ACC112 (cell line): Measurements from ENCODE around the gene ECE1.

Experiments used
- H2AFZ ChIP-seq: fragments of 200-600 bp; sonication (generic); one replicate; pipeline ENCODE4 v1.6.0; 2017; ENCODE audit warnings: antibody characterized with exemption, low read length; ENCODE audit not compliant: unreplicated experiment
- H3K27ac ChIP-seq: fragments of 200-600 bp; sonication (generic); 2 replicates; pipeline ENCODE4 v1.5.1; 2014; ENCODE audit warnings: low read depth, mild to moderate bottlenecking, antibody characterized with exemption, low read length, moderate library complexity
- H3K27me3 ChIP-seq: fragments of 200-600 bp; sonication (generic); 2 replicates; pipeline ENCODE4 v1.6.1; 2014; ENCODE audit warnings: mild to moderate bottlenecking, antibody characterized with exemption, low read length, moderate library complexity, mixed read lengths; ENCODE audit not compliant: insufficient read depth
- H3K36me3 ChIP-seq: fragments of 200-600 bp; sonication (generic); 2 replicates; pipeline ENCODE4 v1.6.1; 2016; ENCODE audit warnings: mild to moderate bottlenecking, antibody characterized with exemption, low read length, moderate library complexity, mixed read lengths; ENCODE audit not compliant: insufficient read depth
- H3K4me1 ChIP-seq: fragments of 200-600 bp; sonication (generic); one replicate; pipeline ENCODE4 v1.6.1; 2016; ENCODE audit warnings: low read length, mixed read lengths; ENCODE audit not compliant: insufficient read depth, unreplicated experiment, control insufficient read depth
- H3K4me3 ChIP-seq: fragments of 200-600 bp; sonication (generic); 2 replicates; pipeline ENCODE4 v1.5.1; 2014; ENCODE audit warnings: mild to moderate bottlenecking, low read depth, low read length
- H3K79me2 ChIP-seq: fragments of 200-600 bp; sonication (generic); one replicate; pipeline ENCODE4 v1.6.0; 2016; ENCODE audit warnings: low read length; ENCODE audit not compliant: control insufficient read depth, unreplicated experiment, insufficient read depth

ECE1 gene

GRCh38 chr1:21257431-21258135, 32.7 kb downstream of the ECE1 start:
- H3K36me3 ChIP-seq, result 0 out of 2 replicates have a peak, but pooled peaks cover 5% of the 10 kb centered on the region

GRCh38 chr1:21256776-21257175, 33.5 kb downstream of the ECE1 start:
- peaks cover 18% of the 10 kb centered on the region for H3K4me1 ChIP-seq
- no peak overlapping the region for H2AFZ ChIP-seq
- H3K36me3 ChIP-seq, result 0 out of 2 replicates have a peak, but pooled peaks cover 5% of the 10 kb centered on the region
- no peaks in the 10 kb centered on the region for H3K27me3 ChIP-seq
- H3K27ac ChIP-seq, result no peak overlapping the region
- no peaks in the 10 kb centered on the region for H3K79me2 ChIP-seq
- H3K4me3 ChIP-seq, result no peak overlapping the region

More at GRCh38 chr1:21257431-21258135, 32.7 kb downstream of the ECE1 start:
- Histone ChIP-seq H2AFZ (no peak overlapping the region), H3K4me3 (no peak overlapping the region), H3K79me2 (no peaks in the 10 kb centered on the region), H3K27ac (no peak overlapping the region), H3K27me3 (no peaks in the 10 kb centered on the region), H3K4me1 (peaks cover 17% of the 10 kb centered on the region)

GRCh38 chr1:21255943-21256320, 34.3 kb downstream of the ECE1 start:
- H2AFZ ChIP-seq, result no peak overlapping the region
- no peak overlapping the region for H3K4me3 ChIP-seq
- H3K27me3 ChIP-seq, result no peaks in the 10 kb centered on the region
- no peak overlapping the region for H3K27ac ChIP-seq
- H3K36me3 ChIP-seq, result 0 out of 2 replicates have a peak, but pooled peaks cover 5% of the 10 kb centered on the region
- no peaks in the 10 kb centered on the region for H3K79me2 ChIP-seq
- peaks cover 13% of the 10 kb centered on the region for H3K4me1 ChIP-seq

- H3K36me3 ChIP-seq, result 0 out of 2 replicates have a peak, but pooled peaks cover 5% of the 10 kb centered on the region
Observed at GRCh38 chr1:21255284-21255942, 34.9 kb downstream of the ECE1 start.

GRCh38 chr1:21254335-21254951, 35.8 kb downstream of the ECE1 start:
- Histone ChIP-seq H3K4me3 (no peak overlapping the region), H3K27me3 (no peaks in the 10 kb centered on the region), H3K36me3 (0 out of 2 replicates have a peak, but pooled peaks cover 5% of the 10 kb centered on the region), H3K79me2 (no peaks in the 10 kb centered on the region), H2AFZ (no peak overlapping the region), H3K4me1 (peaks cover 12% of the 10 kb centered on the region), H3K27ac (peak overlapping the region; percentile 14; the same call in 1 of the 2 replicates)

More at GRCh38 chr1:21255284-21255942, 34.9 kb downstream of the ECE1 start:
- Histone ChIP-seq H2AFZ (no peak overlapping the region), H3K27ac (no peak overlapping the region), H3K79me2 (no peaks in the 10 kb centered on the region), H3K4me1 (peaks cover 12% of the 10 kb centered on the region), H3K27me3 (no peaks in the 10 kb centered on the region), H3K4me3 (no peak overlapping the region)

GRCh38 chr1:21251773-21252471, 38.3 kb downstream of the ECE1 start:
- Histone ChIP-seq H3K27me3 (no peaks in the 10 kb centered on the region), H3K27ac (peak overlapping the region; percentile 84), H3K79me2 (no peaks in the 10 kb centered on the region), H3K36me3 (0 out of 2 replicates have a peak, but pooled peaks cover 5% of the 10 kb centered on the region), H3K4me1 (peaks cover 12% of the 10 kb centered on the region), H3K4me3 (no peak overlapping the region), H2AFZ (no peak overlapping the region)

GRCh38 chr1:21249940-21250493, 40.2 kb downstream of the ECE1 start:
- Histone ChIP-seq H3K4me3 (no peak overlapping the region), H3K36me3 (peaks cover 8% of the 10 kb centered on the region; the same call in 1 of the 2 replicates), H3K4me1 (peaks cover 12% of the 10 kb centered on the region), H2AFZ (no peak overlapping the region), H3K27me3 (no peaks in the 10 kb centered on the region), H3K27ac (no peak overlapping the region), H3K79me2 (no peaks in the 10 kb centered on the region)

GRCh38 chr1:21247892-21248715, 42.2 kb downstream of the ECE1 start:
- Histone ChIP-seq H3K4me1 (peaks cover 12% of the 10 kb centered on the region), H3K27me3 (no peaks in the 10 kb centered on the region), H3K27ac (no peak overlapping the region), H3K36me3 (peaks cover 14% of the 10 kb centered on the region; the same call in 1 of the 2 replicates), H3K4me3 (no peak overlapping the region), H2AFZ (no peak overlapping the region), H3K79me2 (no peaks in the 10 kb centered on the region)

- Histone ChIP-seq H3K4me3 (no peak overlapping the region), H3K27ac (no peak overlapping the region), H3K27me3 (no peaks in the 10 kb centered on the region), H2AFZ (no peak overlapping the region), H3K4me1 (peaks cover 6% of the 10 kb centered on the region), H3K36me3 (peaks cover 14% of the 10 kb centered on the region; the same call in 1 of the 2 replicates), H3K79me2 (no peaks in the 10 kb centered on the region)
Observed at GRCh38 chr1:21246905-21247642, 43.2 kb downstream of the ECE1 start.
